Epithelial cell of proximal tubule (primary cell): Measurements from ENCODE around the gene TESMIN. TPM values are rescaled to one million over a fixed set of nuclear protein-coding genes. Genes with fewer than 3 reads are reported as not detected.

ENCODE experiments used
- DNase-seq: peaks from one replicate; pipeline ENCODE4 v3.0.0-alpha.2; 2011; ENCODE audit warnings: low read depth
- H3K4me3 ChIP-seq: 2 replicates; pipeline ENCODE4 v1.5.1; 2011; ENCODE audit warnings: low read depth, mild to moderate bottlenecking, low read length
- total RNA-seq: library from RNA; depleted of rRNA; stranded (reverse); fragments of >200 nt; gene quantifications from 2 replicates; pipeline ENCODE4 v1.2.3, GENCODE V29; 2015
- TF ChIP-seq, protein P1 (sequence below): conservative IDR thresholded peaks from 2 replicates; pipeline ENCODE4 v1.5.1; 2012; ENCODE audit warnings: low read depth, mild to moderate bottlenecking, low read length

Gene TESMIN
- total RNA-seq, 1 donor from 2014 or later: 8.2 TPM

DNA sequence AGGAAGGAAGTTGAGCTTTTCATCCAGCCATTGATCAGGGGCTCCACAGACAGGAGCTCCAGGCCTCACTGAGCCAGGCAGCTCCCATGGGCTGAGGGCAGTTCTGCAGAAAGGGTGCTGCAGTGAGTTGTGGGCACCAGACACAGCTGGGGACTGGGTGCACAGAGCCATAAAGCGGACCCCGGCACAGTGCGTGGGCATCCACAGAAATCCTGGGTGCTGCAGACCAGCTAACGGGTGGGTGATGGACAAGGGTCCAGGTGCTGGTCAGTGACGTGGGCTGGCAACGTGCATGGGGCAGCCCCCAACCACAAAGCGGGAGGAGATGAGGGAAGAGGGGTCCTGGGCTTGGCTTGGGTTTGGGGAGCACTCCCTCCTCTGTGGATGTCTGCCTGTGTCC is 86.4 kb downstream of the TESMIN start:
- H3K4me3 ChIP-seq: no peak overlapping the region
- no peak for DNase-seq
- TF ChIP-seq, protein P1, sequence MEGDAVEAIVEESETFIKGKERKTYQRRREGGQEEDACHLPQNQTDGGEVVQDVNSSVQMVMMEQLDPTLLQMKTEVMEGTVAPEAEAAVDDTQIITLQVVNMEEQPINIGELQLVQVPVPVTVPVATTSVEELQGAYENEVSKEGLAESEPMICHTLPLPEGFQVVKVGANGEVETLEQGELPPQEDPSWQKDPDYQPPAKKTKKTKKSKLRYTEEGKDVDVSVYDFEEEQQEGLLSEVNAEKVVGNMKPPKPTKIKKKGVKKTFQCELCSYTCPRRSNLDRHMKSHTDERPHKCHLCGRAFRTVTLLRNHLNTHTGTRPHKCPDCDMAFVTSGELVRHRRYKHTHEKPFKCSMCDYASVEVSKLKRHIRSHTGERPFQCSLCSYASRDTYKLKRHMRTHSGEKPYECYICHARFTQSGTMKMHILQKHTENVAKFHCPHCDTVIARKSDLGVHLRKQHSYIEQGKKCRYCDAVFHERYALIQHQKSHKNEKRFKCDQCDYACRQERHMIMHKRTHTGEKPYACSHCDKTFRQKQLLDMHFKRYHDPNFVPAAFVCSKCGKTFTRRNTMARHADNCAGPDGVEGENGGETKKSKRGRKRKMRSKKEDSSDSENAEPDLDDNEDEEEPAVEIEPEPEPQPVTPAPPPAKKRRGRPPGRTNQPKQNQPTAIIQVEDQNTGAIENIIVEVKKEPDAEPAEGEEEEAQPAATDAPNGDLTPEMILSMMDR: no peak

DNA sequence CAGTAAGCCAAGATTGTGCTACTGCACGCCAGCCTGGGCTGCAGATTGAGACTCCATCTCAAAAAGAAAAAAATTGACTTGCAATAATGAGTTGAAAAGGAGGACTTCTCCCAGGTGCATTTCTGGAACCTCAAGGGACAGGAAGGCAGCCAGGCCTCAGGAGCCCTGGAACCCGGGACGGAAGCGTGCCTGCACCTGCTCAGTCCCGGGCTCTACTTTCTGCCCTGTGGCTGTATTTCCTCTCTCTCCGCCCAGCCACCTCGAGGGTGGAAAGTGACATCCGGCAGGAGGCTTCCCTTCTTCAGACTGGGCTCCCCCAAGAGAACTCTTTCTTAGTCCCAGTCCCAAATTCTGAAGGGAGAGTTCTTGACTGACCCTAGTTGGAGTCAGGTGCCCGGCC is 87.2 kb downstream of the TESMIN start:
- no peak for DNase-seq
- TF ChIP-seq, protein P1: no peak
- H3K4me3 ChIP-seq: no peak overlapping the region

DNA sequence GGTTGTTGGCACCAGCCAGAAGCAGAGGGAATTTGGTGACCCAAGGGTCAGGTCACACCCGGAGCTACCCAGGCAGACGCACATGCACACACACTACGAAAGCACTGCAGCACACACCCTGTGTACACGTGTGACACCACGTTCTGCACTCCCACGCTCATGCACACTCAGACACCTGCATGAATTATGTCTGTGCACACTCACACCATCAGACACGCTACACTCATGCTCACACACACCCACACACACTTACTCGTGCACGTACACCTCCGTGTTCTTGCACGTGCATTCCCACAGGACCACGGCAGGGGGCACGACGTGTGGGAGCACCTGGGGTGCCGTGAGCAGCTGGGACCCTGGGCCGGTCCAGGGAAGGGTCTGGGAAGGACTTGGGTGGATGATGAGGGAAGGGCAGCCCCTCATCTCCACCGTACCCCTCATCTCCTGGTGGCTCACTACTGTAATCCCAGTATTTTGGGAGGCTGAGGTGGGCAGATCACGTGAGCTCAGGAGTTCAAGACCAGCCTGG is 87.8 kb downstream of the TESMIN start:
- no peak for DNase-seq
- no peak overlapping the region for H3K4me3 ChIP-seq

GRCh38 chr11:68661697-68662603 is 89.4 kb downstream of the TESMIN start:
- DNase-seq: no peak
- no peak overlapping the region for H3K4me3 ChIP-seq
- TF ChIP-seq, protein P1: no peak

More for the DNA sequence above, 87.8 kb downstream of the TESMIN start:
- TF ChIP-seq, protein P1: no peak

DNA sequence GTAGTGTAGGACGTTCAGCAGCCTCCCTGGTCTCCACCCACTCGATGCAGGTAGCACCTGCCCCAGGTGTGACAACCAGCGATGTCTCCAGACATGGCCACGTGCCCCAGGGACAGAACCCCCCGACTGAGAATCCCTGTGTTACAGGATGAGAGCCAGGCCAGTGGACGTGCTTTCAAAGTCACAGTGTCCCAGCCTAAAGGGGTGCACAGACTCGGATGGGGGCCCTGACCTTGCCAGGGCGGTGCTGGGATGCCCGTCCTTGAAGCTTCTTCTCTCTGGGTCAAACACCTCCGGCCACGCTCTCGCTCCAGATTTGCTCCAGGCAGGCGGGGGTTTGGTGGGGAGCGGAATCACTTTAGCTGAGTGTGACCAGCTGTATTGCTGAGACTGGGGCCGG is 90.3 kb downstream of the TESMIN start:
- TF ChIP-seq, protein P1: no peak
- no peak overlapping the region for H3K4me3 ChIP-seq
- DNase-seq: no peak

DNA sequence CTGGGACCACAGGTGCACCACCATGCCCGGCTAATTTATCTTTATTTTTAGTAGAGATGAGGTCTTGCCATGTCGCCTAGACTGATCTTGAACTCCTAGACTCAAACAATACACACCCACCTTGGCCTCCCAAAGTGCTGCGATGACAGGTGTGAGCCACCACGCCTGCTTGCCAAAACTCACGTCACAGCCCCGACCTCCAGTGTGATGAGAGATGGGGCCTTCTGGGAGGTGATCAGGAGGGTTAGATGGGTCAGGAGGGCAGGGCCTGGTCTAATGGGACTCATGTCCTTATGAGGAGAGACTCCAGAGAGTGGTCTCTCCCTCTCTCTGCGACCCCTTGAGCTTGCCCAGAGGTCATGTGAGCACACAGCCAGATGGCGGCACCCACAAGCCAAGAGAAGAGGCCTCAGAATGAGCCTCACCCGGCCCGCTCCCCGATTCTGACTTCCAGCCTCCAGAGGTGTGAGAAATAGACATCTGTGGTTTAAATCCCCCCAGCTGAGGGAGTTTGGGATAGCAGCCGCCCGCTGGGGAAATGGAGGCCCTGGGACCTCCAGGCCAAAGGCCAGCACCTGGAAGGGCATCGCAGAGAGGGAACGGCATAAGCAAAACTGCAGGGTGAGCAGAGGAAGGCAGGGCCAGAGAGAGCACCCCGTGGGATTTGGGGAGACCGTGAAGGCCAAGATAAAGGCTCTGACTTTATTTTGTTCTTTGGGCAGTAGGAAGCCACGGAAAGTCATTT is 91.1 kb downstream of the TESMIN start:
- TF ChIP-seq, protein P1: no peak
- no peak for DNase-seq
- H3K4me3 ChIP-seq: no peak overlapping the region
